Right atrium auricular region (tissue), 2 donors: ENCODE data around the gene GPC6. TPM values are rescaled to one million over a fixed set of nuclear protein-coding genes. Genes with fewer than 3 reads are reported as not detected.

Source experiments
- DNase-seq: peaks from one replicate; pipeline ENCODE4 v3.0.0-alpha.2; 2019; ENCODE audit warnings: low spot score
- H3K27ac ChIP-seq, 2 donors: fragments of 200-600 bp; sonication (generic); 1 replicate in 1 of 2; 2 replicates in 1 of 2; pipeline ENCODE4 v1.5.1; 2016 to 2019
- H3K27me3 ChIP-seq, 2 donors: fragments of 200-600 bp; sonication (generic); one replicate each; pipeline versions ENCODE4 v1.5.1 to v1.6.0; 2017 to 2019
- H3K36me3 ChIP-seq: fragments of 200-600 bp; sonication (generic); one replicate; pipeline ENCODE4 v1.5.1; 2016
- H3K4me1 ChIP-seq, 2 donors: fragments of 200-600 bp; sonication (generic); one replicate each; pipeline versions ENCODE4 v1.5.1 to v1.6.0; 2017 to 2019
- H3K4me3 ChIP-seq, 2 donors: fragments of 200-600 bp; sonication (generic); 1 replicate in 1 of 2; 2 replicates in 1 of 2; pipeline ENCODE4 v1.5.1; 2017 to 2019; ENCODE audit warnings: mild to moderate bottlenecking in 1 of 2, moderate library complexity in 1 of 2
- H3K9me3 ChIP-seq, 2 donors: fragments of 200-600 bp; sonication (generic); one replicate each; pipeline ENCODE4 v1.5.1; 2019
- CTCF ChIP-seq, 2 donors: fragments of 200-600 bp; sonication (generic); IDR thresholded peaks; one replicate each; pipeline ENCODE4 v1.5.1; 2019; ENCODE audit warnings: antibody characterized with exemption in 2 of 2
- total RNA-seq, 2 donors: library from RNA; depleted of rRNA; stranded (reverse); fragments of >200 nt; gene quantifications; one replicate each; pipeline ENCODE4 v1.1.0, GENCODE V29; 2016

Gene GPC6
- total RNA-seq, 2 donors from 2014 or later = 1.3 to 3.8 TPM

GRCh38 chr13:93378184-93378583 lies 151.6 kb downstream of the GPC6 start:
- Histone ChIP-seq H3K9me3 (no peaks in the 10 kb centered on the region), H3K36me3 (no peaks in the 10 kb centered on the region), H3K4me3 (no peak overlapping the region), H3K27me3 (no peaks in the 10 kb centered on the region), H3K4me1 (no peaks in the 10 kb centered on the region), H3K27ac (no peak overlapping the region)
- no peak for DNase-seq
- no peak for TF ChIP-seq CTCF (IDR thresholded peaks at IDR 0.05)

DNA sequence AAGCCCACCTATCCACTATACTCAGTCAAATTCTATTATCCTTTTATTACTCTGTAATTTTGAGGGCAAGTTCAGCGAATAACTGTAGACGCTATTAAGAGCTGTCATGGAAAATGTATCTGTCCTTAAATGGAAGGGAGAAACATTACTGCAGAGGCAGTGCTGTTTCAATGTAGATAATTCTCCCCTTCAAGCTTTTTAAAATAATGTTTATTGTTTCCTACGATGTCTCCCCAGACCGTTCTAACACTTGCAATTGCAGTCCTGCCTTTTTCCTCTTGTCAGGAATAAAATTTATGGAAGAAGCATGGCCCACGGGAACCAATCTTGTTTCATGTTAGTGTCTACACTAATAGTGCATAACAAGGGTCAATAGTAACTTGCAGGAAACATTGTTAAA lies 159.5 kb downstream of the GPC6 start:
- Histone ChIP-seq H3K4me3 (no peak overlapping the region), H3K27ac (no peak overlapping the region), H3K27me3 (no peaks in the 10 kb centered on the region), H3K9me3 (no peaks in the 10 kb centered on the region), H3K36me3 (no peaks in the 10 kb centered on the region), H3K4me1 (no peaks in the 10 kb centered on the region)
- no peak for DNase-seq
- TF ChIP-seq CTCF (IDR thresholded peaks at IDR 0.05) = no peak

- DNase-seq = no peak
- H3K4me1 ChIP-seq = no peaks in the 10 kb centered on the region
- no peaks in the 10 kb centered on the region for H3K36me3 ChIP-seq
- H3K9me3 ChIP-seq = no peaks in the 10 kb centered on the region
- no peak for TF ChIP-seq CTCF (IDR thresholded peaks at IDR 0.05)
- H3K27ac ChIP-seq = no peak overlapping the region
- no peaks in the 10 kb centered on the region for H3K27me3 ChIP-seq
- no peak overlapping the region for H3K4me3 ChIP-seq
Measured at GRCh38 chr13:93388701-93389100, 162.1 kb downstream of the GPC6 start.

DNA sequence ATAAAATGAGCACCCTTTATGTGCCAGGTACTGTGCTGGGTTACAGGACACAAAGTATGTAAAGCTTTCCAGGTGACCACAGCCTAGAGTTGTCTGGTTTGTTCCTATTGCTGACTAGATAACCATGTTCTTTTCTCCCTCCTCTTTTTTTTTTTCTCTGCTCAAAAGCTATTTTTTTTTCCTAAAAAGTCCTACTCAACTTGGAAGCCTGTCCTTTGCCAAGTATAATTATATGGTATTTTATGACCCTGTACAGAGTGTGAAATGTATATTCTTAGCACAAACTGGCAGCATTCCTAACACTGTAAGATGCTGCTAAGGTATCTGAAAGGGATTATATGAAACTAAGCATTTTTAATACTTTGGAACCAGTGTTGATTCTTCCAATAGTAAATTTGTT lies 171.0 kb downstream of the GPC6 start:
- Histone ChIP-seq H3K4me1 (no peaks in the 10 kb centered on the region), H3K27me3 (no peaks in the 10 kb centered on the region), H3K9me3 (no peaks in the 10 kb centered on the region), H3K27ac (no peak overlapping the region), H3K4me3 (no peak overlapping the region), H3K36me3 (no peaks in the 10 kb centered on the region)
- no peak for TF ChIP-seq CTCF (IDR thresholded peaks at IDR 0.05)
- DNase-seq = no peak

- H3K36me3 ChIP-seq = no peaks in the 10 kb centered on the region
- TF ChIP-seq CTCF (IDR thresholded peaks at IDR 0.05) = no peak
- H3K27me3 ChIP-seq = no peaks in the 10 kb centered on the region
- no peak for DNase-seq
- no peaks in the 10 kb centered on the region for H3K4me1 ChIP-seq
- H3K4me3 ChIP-seq = no peak overlapping the region
- H3K27ac ChIP-seq = no peak overlapping the region
- H3K9me3 ChIP-seq = no peaks in the 10 kb centered on the region
Measured at GRCh38 chr13:93398167-93399035, 171.8 kb downstream of the GPC6 start.

DNA sequence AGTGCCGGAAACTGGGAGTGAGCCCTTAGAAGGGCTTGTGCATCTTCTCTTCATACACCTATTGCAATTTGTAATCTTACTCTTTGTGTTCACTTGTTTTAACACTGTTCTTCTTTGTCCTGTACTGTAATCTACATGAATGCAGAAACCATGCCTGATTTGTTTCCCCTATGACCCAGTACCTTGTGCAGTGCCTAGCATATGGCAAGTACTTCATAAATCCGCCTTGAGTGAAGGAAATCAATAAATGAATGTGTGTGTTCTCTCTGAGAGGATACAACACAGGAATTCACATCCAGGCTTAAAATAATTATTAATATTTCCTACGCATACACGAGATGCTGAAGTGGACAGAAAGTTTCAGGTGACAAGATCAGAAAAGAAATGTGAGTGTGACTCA lies 172.6 kb downstream of the GPC6 start:
- Histone ChIP-seq H3K27me3 (no peaks in the 10 kb centered on the region), H3K27ac (no peak overlapping the region), H3K9me3 (no peaks in the 10 kb centered on the region), H3K4me1 (no peaks in the 10 kb centered on the region), H3K4me3 (no peak overlapping the region), H3K36me3 (no peaks in the 10 kb centered on the region)
- no peak for TF ChIP-seq CTCF (IDR thresholded peaks at IDR 0.05)
- DNase-seq = no peak
